Regular cardiac myocyte (primary cell): ENCODE measurements around the gene PRKCD. TPM values are rescaled to one million over a fixed set of nuclear protein-coding genes. Genes with fewer than 3 reads are reported as not detected.

Experiments used
- total RNA-seq: library from RNA; depleted of rRNA; stranded (reverse); fragments of >200 nt; gene quantifications from 2 replicates; pipeline ENCODE4 v1.2.3, GENCODE V29; 2014

PRKCD gene
- total RNA-seq, result 1.7 and 5.6 TPM in 2 replicates

DNA sequence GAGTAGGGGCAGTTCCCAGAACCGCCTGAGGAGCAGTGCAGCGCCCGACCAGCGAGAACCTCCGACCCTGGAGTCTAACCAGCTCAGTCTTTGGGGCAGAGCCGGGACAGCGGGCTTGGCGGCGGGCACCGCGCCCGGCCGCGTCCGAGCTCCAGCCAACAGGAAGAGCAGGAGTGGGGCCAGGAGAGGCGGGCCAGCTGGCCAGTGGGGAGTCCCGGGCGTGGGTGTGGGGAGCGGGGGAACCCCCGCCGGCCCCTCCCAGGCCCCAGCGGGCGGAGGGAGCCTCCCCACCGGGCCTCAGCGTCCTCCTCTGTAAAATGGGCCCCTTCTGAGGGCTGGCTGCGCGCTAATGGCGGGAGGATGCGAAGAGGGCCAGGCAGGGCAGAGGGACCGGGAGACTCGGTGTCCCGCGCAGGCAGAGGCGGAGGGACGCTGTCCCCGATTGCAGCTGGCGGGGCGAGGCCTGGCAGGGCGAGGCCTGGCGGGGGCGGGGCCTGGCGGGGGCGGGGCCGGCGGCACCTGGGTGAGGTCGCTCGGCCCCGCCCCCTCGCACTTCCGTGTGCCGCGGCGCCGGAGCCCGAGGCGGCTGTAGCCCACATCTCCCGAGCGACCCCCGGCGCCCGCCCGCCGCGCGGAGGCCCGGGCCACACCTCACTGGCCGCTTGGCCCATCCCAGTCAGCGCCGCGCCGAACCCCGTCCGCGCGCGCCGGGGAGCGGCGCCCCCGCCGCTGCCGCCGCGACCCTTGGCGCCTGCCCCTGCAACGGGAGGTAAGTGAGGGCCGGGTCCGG, at the start of gene PRKCD:
Gene PRKCD, plus strand, starts transcription at position 550 of the 790 bp plus-strand sequence. CDS start 17,214 bp downstream, outside the sequence.

DNA sequence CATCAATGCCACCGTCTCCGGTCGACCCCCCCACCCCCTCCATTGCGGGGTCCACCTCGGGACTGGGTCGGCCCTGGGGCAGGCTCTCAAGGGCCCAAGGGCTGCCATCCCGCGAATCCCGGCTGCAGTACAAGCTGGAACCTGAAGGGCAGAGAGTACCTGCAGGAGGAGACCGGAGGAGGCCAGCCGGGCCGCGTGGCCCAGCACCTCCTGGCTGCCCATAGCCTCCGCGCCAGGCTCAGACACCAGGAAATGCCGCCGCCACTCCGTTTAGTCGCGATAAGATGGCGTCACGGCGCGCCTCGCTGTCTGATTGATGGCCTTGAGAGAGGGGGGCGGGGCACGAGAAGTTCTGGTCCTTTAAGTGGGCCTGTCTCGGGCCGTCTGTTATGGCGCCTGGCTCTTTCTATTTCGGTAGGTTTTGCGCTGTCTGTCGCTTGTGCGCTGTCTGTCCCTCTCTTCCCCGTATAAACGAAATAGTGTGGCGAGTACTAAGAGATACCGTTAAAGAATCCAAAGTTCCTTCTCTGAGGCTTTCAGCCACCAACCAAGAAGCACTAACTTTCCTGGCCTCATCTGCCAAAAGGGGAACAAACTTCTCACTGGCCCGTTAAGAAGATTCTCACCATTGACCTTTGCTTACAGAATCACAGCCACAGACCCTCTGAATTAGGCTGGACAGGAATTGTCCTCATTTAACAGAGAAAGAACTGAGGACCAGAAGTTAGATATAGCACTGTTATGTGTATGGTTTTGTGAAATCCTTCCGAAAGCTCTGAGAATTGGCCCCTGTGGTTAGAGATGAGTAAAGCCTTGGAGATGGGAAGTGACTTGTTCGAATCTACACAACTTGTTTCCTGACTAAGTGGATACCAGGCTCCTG, 30.6 kb upstream of the PRKCD start, which contains the start of gene RFT1:
Gene RFT1, minus strand, starts transcription at position 257 of the 883 bp plus-strand sequence. Its CDS starts 35 bp downstream, at position 222.

Other genes starting within 250 kb of the PRKCD start
- gene SFMBT1, start 115.1 kb upstream of the PRKCD start, total RNA-seq, result 5.0 and 5.9 TPM in 2 replicates
- 9.0 and 30.3 TPM in 2 replicates for gene RFT1, start 30.8 kb upstream of the PRKCD start, total RNA-seq
- 288 and 322 TPM in 2 replicates for gene TKT, start 94.8 kb downstream of the PRKCD start, total RNA-seq
- 9.4 and 10.7 TPM in 2 replicates for gene DCP1A, start 186.3 kb downstream of the PRKCD start, total RNA-seq